Common myeloid progenitor, CD34-positive (primary cell): Measurements from ENCODE around the gene INO80B.

Experiments used
- CTCF ChIA-PET: fragments of 350-600 bp; sonication (Branson Sonifier 250); formaldehyde crosslinking; loops from one replicate; lab custom pipeline; 2021; ENCODE audit warnings: antibody characterized with exemption; lab: Charles Lee
- POLR2A ChIA-PET: fragments of 350-600 bp; sonication (Branson Sonifier 250); formaldehyde crosslinking; loops from one replicate; lab custom pipeline; 2021; ENCODE audit warnings: antibody characterized with exemption; lab: Charles Lee
- DNase-seq, 3 donors: peaks; one replicate each; pipeline versions ENCODE4 v3.0.0 to v3.0.0-alpha.2; 2013
- H3K27ac ChIP-seq, 2 experiments: 1 replicate in 1 of 2; 2 replicates in 1 of 2; pipeline ENCODE4 v1.7.0; 2013; ENCODE audit warnings: inconsistent platforms in 2 of 2, low read length in 2 of 2, mild to moderate bottlenecking in 2 of 2, low read depth in 1 of 2, moderate library complexity in 1 of 2; ENCODE audit not compliant: severe bottlenecking in 2 of 2, insufficient read depth in 1 of 2, poor library complexity in 1 of 2
- H3K27me3 ChIP-seq, 5 experiments: replicated peaks in 2 of 5; 1 replicate in 3 of 5; 2 replicates in 2 of 5; pipeline versions ENCODE4 v1.6.1 to v1.7.0; 2013; ENCODE audit warnings: low read length in 4 of 5, mild to moderate bottlenecking in 2 of 5, moderate library complexity in 2 of 5, inconsistent platforms in 1 of 5; ENCODE audit not compliant: insufficient read depth in 5 of 5, control insufficient read depth in 4 of 5
- H3K36me3 ChIP-seq, 4 experiments: 1 replicate in 2 of 4; 2 replicates in 2 of 4; pipeline versions ENCODE4 v1.6.1 to v1.7.0; 2013; ENCODE audit warnings: low read length in 3 of 4, control low read depth in 1 of 4, mild to moderate bottlenecking in 1 of 4; ENCODE audit not compliant: control insufficient read depth in 4 of 4, insufficient read depth in 4 of 4
- H3K4me1 ChIP-seq, 4 experiments: 1 replicate in 3 of 4; 2 replicates in 1 of 4; pipeline versions ENCODE4 v1.6.1 to v1.7.1; 2013; ENCODE audit warnings: low read length in 3 of 4, mild to moderate bottlenecking in 3 of 4, control low read depth in 1 of 4, inconsistent platforms in 1 of 4, moderate library complexity in 1 of 4; ENCODE audit not compliant: control insufficient read depth in 4 of 4, insufficient read depth in 4 of 4; ENCODE audit errors: control extremely low read depth in 1 of 4
- H3K4me3 ChIP-seq, 7 experiments: 1 replicate in 4 of 7; 2 replicates in 3 of 7; pipeline versions ENCODE4 v1.5.1 to v1.7.0; 2013; ENCODE audit warnings: mild to moderate bottlenecking in 7 of 7, low read length in 6 of 7, moderate library complexity in 6 of 7, inconsistent platforms in 2 of 7, low read depth in 2 of 7, control low read depth in 1 of 7; ENCODE audit not compliant: insufficient read depth in 4 of 7, control insufficient read depth in 1 of 7; ENCODE audit errors: extremely low read depth in 1 of 7
- H3K9me3 ChIP-seq, 5 experiments: 1 replicate in 4 of 5; 2 replicates in 1 of 5; pipeline versions ENCODE4 v1.6.1 to v1.7.1; 2013; ENCODE audit warnings: low read length in 4 of 5, mild to moderate bottlenecking in 2 of 5, inconsistent platforms in 1 of 5, low read depth in 1 of 5, moderate library complexity in 1 of 5; ENCODE audit not compliant: control insufficient read depth in 4 of 5, insufficient read depth in 2 of 5; ENCODE audit errors: control extremely low read depth in 1 of 5
- WGBS: methylation state at CpG from one replicate; pipeline ENCODE4 v1.1.5; 2013; ENCODE audit not compliant: insufficient coverage; 5-methylcytosine and 5-hydroxymethylcytosine counted together

Gene INO80B

DNA sequence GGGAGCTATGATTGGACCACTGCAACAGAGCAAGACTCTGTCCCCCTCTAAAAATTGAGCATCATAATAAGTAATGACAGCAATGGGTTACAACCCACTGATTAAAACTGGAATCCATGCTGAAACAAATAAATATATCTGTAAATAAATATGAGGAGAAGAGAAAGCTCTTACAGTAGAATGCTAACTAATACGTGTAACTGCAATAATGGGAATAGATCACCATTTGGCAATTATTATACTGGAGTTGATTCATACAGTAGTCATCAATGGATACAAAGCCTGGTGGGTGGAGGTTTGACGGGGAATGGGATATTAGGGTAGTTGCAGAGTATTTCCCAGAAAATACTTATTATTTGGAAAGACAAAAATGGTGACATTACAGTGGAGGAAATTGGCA, 6.1 kb upstream of the INO80B start:
- peaks cover 4 to 19% (median 15%) of the 10 kb centered on the region in 4 experiments for H3K4me1 ChIP-seq
- peaks cover 0 to 3% (median 0%) of the 10 kb centered on the region in 5 experiments for H3K27me3 ChIP-seq
- no peak for DNase-seq
- no peak overlapping the region for H3K27ac ChIP-seq
- CTCF ChIA-PET: interaction anchor here (0.6 to 1.4 kb wide), 2 partner anchors 199 to 324 kb away, joined by 4 read pairs; no protein-coding TSS in a partner anchor
- H3K36me3 ChIP-seq: no peaks in the 10 kb centered on the region
- H3K9me3 ChIP-seq: no peaks in the 10 kb centered on the region
- 100% methylated on average over 2 of the region's 2 CpGs for WGBS
- H3K4me3 ChIP-seq: no peak overlapping the region
- POLR2A ChIA-PET: no interaction called here

DNA sequence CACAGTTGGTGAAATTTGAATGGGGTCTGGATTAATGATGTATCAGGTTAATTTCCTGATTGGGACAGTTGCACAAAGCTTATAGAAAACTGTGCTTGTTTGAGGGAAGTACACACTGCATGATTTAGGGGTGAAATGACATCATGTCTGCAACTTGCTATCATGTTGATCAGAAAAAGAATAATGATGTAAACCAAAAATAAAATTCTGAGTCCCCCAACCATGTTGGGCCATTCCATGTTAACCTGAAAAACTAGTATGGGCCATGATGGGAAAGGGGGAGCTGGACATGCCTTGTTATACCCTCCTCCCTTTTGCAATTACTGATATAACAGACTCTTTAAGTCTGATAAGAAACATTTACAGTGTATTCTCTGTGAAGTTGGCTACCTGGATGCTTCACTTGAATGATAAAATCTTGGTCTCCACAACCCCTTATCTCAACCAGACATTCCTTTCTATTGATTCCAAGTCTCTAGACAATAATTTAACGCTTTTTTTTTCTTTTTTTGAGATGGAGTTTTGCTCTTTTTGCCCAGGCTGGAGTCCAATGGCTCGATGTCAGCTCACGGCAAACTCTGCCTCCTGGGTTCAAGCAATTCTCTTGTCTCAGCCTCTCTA, 4.2 kb upstream of the INO80B start:
- H3K4me3 ChIP-seq: no peak overlapping the region
- no peaks in the 10 kb centered on the region for H3K9me3 ChIP-seq
- H3K27me3 ChIP-seq: no peaks in the 10 kb centered on the region
- no peaks in the 10 kb centered on the region for H3K36me3 ChIP-seq
- H3K4me1 ChIP-seq: peaks cover 0 to 22% (median 18%) of the 10 kb centered on the region in 4 experiments
- 100% methylated on average over 2 of the region's 3 CpGs for WGBS
- CTCF ChIA-PET: no interaction called here
- DNase-seq: no peak
- POLR2A ChIA-PET: no interaction called here
- H3K27ac ChIP-seq: no peak overlapping the region

DNA sequence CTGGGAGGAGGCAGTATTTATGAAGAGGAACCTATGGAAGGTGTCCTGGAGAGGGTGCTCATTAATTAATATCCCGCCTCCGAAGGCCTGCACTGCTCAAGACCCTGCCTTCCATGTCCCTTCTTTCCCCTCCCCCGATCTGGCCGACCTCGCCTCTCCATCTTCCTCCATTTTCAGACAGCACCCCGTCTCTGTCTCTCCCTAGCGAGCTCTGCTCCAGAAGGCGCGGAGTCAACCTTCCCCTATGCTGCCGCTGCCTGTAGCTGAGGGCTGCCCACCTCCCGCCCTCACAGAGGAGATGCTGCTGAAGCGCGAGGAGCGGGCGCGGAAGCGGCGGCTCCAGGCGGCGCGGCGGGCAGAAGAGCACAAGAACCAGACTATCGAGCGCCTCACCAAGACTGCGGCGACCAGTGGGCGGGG, 2.3 kb downstream of the INO80B start:
- POLR2A ChIA-PET: interaction anchor here (0.9 to 3.1 kb wide), 6 partner anchors 15 to 53 kb away, joined by 3 to 16 read pairs (median 8); partner anchors contain the start of genes C2orf81, CCDC142, MRPL53 and RTKN

DNA sequence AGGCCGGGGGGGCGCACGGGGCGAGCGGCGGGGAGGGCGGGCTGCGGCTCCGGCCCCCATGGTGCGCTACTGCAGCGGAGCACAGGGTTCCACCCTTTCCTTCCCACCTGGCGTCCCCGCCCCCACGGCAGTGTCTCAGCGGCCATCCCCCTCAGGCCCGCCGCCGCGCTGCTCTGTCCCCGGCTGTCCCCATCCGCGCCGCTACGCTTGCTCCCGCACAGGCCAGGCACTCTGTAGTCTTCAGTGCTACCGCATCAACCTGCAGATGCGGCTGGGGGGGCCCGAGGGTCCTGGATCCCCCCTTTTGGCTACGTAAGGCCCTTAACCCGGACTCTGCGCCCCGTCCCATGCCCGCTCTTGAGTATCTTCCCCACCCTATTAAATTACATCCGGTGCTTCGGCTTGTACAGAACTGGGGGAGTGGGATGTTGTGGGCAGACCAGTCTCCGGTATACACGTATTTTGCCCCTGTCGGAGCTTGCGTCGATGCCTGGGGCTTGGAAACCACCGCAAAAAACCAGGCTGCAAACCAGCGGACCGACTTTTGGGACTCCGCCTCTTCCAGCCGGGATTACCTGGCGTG, 2.8 kb downstream of the INO80B start:
- DNase-seq: peak in 1 of 3 donors; percentile 76

More for the DNA sequence above, 2.3 kb downstream of the INO80B start:
- peak overlapping the region; percentile 49 to 98 (median 77) for H3K4me3 ChIP-seq
- H3K36me3 ChIP-seq: peaks cover 0 to 18% (median 8%) of the 10 kb centered on the region in 4 experiments
- peak overlapping the region in 1 of 2 experiments; percentile 94 for H3K27ac ChIP-seq
- H3K9me3 ChIP-seq: no peaks in the 10 kb centered on the region
- CTCF ChIA-PET: interaction anchor here (1.0 to 8.2 kb wide), 12 partner anchors 16 to 131 kb away, joined by 3 to 59 read pairs (median 6); partner anchors contain the start of genes CCDC142, HTRA2, MRPL53 and RTKN
- H3K4me1 ChIP-seq: peaks cover 6 to 56% (median 41%) of the 10 kb centered on the region in 4 experiments
- DNase-seq: no peak
- H3K27me3 ChIP-seq: no peaks in the 10 kb centered on the region
- WGBS: under 1% methylated on average over 24 of the region's 27 CpGs

DNA sequence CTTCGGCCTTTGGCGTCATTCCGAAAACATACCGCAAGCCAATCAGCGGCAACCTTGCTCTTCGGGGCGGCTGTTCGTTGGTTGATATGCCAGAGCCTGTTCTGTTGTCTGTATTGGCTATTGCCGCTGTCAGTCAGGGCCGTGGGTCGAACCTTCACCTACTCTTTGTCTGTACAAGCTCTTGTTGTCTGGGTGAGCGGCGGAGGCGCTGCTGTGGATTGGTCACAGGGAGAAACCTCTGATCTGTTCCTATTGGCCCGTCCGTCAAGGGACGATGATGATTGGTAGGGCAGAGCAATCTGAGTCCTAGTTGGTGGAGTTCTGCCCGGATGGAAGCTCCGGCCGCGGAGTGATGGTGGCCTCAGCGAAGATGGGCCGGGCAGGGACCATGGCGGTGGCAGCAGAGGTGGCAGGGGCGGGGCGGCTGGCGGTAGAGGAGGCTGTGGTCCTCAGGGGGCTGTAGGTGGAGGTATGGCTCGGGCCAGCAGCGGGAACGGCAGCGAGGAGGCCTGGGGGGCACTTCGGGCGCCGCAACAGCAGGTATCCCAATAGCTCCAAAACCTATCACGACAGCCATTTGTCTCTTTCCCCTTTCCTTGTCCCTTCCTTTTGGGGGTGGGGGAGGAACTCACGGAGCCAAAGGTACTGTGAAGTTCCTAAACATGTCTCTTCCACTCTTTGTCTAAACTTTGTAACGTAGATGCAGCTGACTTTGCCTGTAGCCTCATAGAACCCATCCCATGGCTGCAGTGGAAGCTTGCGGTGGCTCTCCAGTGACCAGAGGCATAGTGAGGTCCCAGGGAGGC, 3.4 kb downstream of the INO80B start, which contains the start of gene WBP1:
WBP1 (plus strand) TSS at position 307 of the 806 bp plus-strand sequence; CDS start at position 472, 165 bp downstream.
- Histone ChIP-seq H3K9me3 (no peaks in the 10 kb centered on the region), H3K27ac (peak within 1 kb of the TSS; percentile 88 to 94), H3K36me3 (peaks cover 4 to 30% (median 19%) of the 10 kb centered on the region in 4 experiments), H3K27me3 (no peaks in the 10 kb centered on the region), H3K4me1 (peaks cover 6 to 48% (median 33%) of the 10 kb centered on the region in 4 experiments), H3K4me3 (peak within 1 kb of the TSS; percentile 49 to 98 (median 84))
- under 1% methylated on average over 14 of the region's 38 CpGs for WGBS
- ChIA-PET POLR2A (interaction anchor here (0.5 to 3.1 kb wide), 11 partner anchors 14 to 763 kb away, joined by 3 to 16 read pairs (median 5); partner anchors contain the start of genes AUP1, C2orf81, CCDC142 and HTRA2), CTCF (interaction anchor here (0.5 to 8.2 kb wide), 12 partner anchors 9 to 130 kb away, joined by 3 to 59 read pairs (median 4); partner anchors contain the start of genes CCDC142, HTRA2, MRPL53 and TTC31)
- DNase-seq: peak; percentile 100

More for the DNA sequence above, 2.8 kb downstream of the INO80B start:
- CTCF ChIA-PET: interaction anchor here (0.7 to 8.2 kb wide), 14 partner anchors 10 to 131 kb away, joined by 3 to 59 read pairs (median 6); partner anchors contain the start of genes CCDC142, HTRA2, MRPL53 and RTKN
- Histone ChIP-seq H3K27me3 (no peaks in the 10 kb centered on the region), H3K27ac (peak overlapping the region; percentile 88 to 94), H3K4me3 (peak overlapping the region; percentile 49 to 98 (median 84)), H3K36me3 (peaks cover 0 to 23% (median 12%) of the 10 kb centered on the region in 4 experiments), H3K9me3 (no peaks in the 10 kb centered on the region), H3K4me1 (peaks cover 6 to 51% (median 36%) of the 10 kb centered on the region in 4 experiments)
- 0% methylated on average over 27 of the region's 46 CpGs for WGBS
- POLR2A ChIA-PET: interaction anchor here (0.7 to 3.1 kb wide), 8 partner anchors 15 to 309 kb away, joined by 3 to 16 read pairs (median 6); partner anchors contain the start of genes AUP1, C2orf81, CCDC142 and HTRA2

DNA sequence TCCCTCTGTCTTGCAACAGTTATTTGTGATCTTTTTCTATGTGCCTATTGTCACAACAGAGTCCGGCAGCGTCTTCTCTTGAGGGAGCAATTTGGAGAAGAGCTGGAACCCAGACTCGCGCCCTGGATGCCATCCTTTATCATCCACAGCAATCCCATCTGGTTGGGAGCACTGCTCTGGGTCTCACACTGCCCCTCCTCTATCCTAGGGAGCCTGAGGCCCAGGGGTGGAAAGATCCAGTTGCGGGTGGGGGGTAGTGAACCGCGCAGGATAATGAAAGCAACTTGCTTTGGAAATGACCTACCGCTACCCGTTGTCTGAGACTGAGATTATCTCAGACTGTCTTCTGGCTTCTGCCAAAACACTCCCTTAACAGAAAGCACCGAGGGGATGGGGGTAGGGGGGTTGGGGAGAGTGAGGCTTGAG, 4.1 kb downstream of the INO80B start:
- DNase-seq: peak in 2 of 3 donors; percentile 32 to 40
- ChIA-PET POLR2A (interaction anchor here (0.5 to 3.1 kb wide), 6 partner anchors 13 to 764 kb away, joined by 3 to 16 read pairs (median 6); partner anchors contain the start of genes AUP1, CCDC142, HTRA2 and LOXL3), CTCF (interaction anchor here (0.8 to 8.2 kb wide), 10 partner anchors 9 to 129 kb away, joined by 3 to 59 read pairs (median 4); partner anchors contain the start of genes CCDC142, HTRA2, MRPL53 and TTC31)
- peaks cover 4 to 30% (median 19%) of the 10 kb centered on the region in 4 experiments for H3K36me3 ChIP-seq
- H3K4me1 ChIP-seq: peaks cover 6 to 48% (median 33%) of the 10 kb centered on the region in 4 experiments
- 0% methylated on average over 2 of the region's 10 CpGs for WGBS
- H3K4me3 ChIP-seq: peak overlapping the region; percentile 38 to 98 (median 84)
- no peaks in the 10 kb centered on the region for H3K27me3 ChIP-seq
- no peaks in the 10 kb centered on the region for H3K9me3 ChIP-seq
- peak overlapping the region; percentile 80 for H3K27ac ChIP-seq
